HPDE6-E6E7 (cell line): ENCODE results near the gene CENPM.

Source experiments
- DNase-seq: peaks from one replicate; pipeline ENCODE4 v3.0.0; 2011; ENCODE audit warnings: missing footprints; ENCODE audit errors: extremely low spot score

Gene CENPM

GRCh38 chr22:41915035-41915785 is 31.7 kb downstream of the CENPM start, which contains the start of gene SHISA8:
Gene SHISA8 (minus strand): TSS chr22:41915074. CDS start chr22:41914667, 407 bp downstream.
- no peak for DNase-seq

- DNase-seq = no peak
These were observed 32.3 kb downstream of the CENPM start for GRCh38 chr22:41914611-41915034.

- no peak for DNase-seq
These were observed 33.0 kb downstream of the CENPM start for GRCh38 chr22:41913842-41914534.

- DNase-seq = no peak
These were observed 33.8 kb downstream of the CENPM start for GRCh38 chr22:41913040-41913719.

GRCh38 chr22:41912338-41913039 is 34.5 kb downstream of the CENPM start:
- no peak for DNase-seq

GRCh38 chr22:41911001-41911611 is 35.8 kb downstream of the CENPM start:
- no peak for DNase-seq

GRCh38 chr22:41910050-41911000 is 36.6 kb downstream of the CENPM start:
- no peak for DNase-seq

- no peak for DNase-seq
These were observed 37.5 kb downstream of the CENPM start for GRCh38 chr22:41909310-41910049.

GRCh38 chr22:41908411-41909309 is 38.3 kb downstream of the CENPM start:
- DNase-seq = no peak

GRCh38 chr22:41907436-41908401 is 39.2 kb downstream of the CENPM start:
- no peak for DNase-seq

- DNase-seq = no peak
These were observed 40.1 kb downstream of the CENPM start for GRCh38 chr22:41906822-41907221.

GRCh38 chr22:41905411-41906202 is 41.3 kb downstream of the CENPM start:
- DNase-seq = no peak

- no peak for DNase-seq
These were observed 42.2 kb downstream of the CENPM start for GRCh38 chr22:41904450-41905410.

- DNase-seq = no peak
These were observed 44.0 kb downstream of the CENPM start for GRCh38 chr22:41902932-41903421.

GRCh38 chr22:41902016-41902415 is 44.9 kb downstream of the CENPM start:
- DNase-seq = no peak
